ENCODE measurements around the gene PKD2L2.

PKD2L2 gene

GRCh38 chr5:137876101-137876500 is 13.2 kb upstream of the PKD2L2 start:
- TF ChIP-seq CTCF (IDR thresholded peaks at IDR 0.05; ENCODE audit: unreplicated experiment in 3 of 3): no peak
- no peaks in the 10 kb centered on the region for H3K9me3 Mint-ChIP-seq
- H3K36me3 Mint-ChIP-seq (ENCODE audit: low read depth): no peaks in the 10 kb centered on the region
- H3K4me3 Mint-ChIP-seq: no peak overlapping the region
- no peak overlapping the region for H3K27ac Mint-ChIP-seq
- peaks cover 12% of the 10 kb centered on the region for H3K4me1 Mint-ChIP-seq
- peaks cover 4% of the 10 kb centered on the region for H3K27me3 Mint-ChIP-seq (ENCODE audit: low read depth)

GRCh38 chr5:137880313-137880712 is 8.9 kb upstream of the PKD2L2 start:
- peaks cover 4% of the 10 kb centered on the region for H3K4me1 Mint-ChIP-seq
- no peak overlapping the region for H3K27ac Mint-ChIP-seq
- no peak overlapping the region for H3K4me3 Mint-ChIP-seq
- H3K9me3 Mint-ChIP-seq: no peaks in the 10 kb centered on the region
- no peak for TF ChIP-seq CTCF (IDR thresholded peaks at IDR 0.05; ENCODE audit: unreplicated experiment in 3 of 3)
- H3K27me3 Mint-ChIP-seq (ENCODE audit: low read depth): peaks cover 4% of the 10 kb centered on the region
- H3K36me3 Mint-ChIP-seq (ENCODE audit: low read depth): no peaks in the 10 kb centered on the region

GRCh38 chr5:137887831-137888230 is 1.4 kb upstream of the PKD2L2 start:
- H3K27me3 Mint-ChIP-seq (ENCODE audit: low read depth): no peaks in the 10 kb centered on the region
- H3K4me1 Mint-ChIP-seq: peaks cover 6% of the 10 kb centered on the region
- H3K36me3 Mint-ChIP-seq (ENCODE audit: low read depth): no peaks in the 10 kb centered on the region
- H3K27ac Mint-ChIP-seq: no peak overlapping the region
- no peak for TF ChIP-seq CTCF (IDR thresholded peaks at IDR 0.05; ENCODE audit: unreplicated experiment in 3 of 3)
- no peak overlapping the region for H3K4me3 Mint-ChIP-seq
- no peaks in the 10 kb centered on the region for H3K9me3 Mint-ChIP-seq

DNA sequence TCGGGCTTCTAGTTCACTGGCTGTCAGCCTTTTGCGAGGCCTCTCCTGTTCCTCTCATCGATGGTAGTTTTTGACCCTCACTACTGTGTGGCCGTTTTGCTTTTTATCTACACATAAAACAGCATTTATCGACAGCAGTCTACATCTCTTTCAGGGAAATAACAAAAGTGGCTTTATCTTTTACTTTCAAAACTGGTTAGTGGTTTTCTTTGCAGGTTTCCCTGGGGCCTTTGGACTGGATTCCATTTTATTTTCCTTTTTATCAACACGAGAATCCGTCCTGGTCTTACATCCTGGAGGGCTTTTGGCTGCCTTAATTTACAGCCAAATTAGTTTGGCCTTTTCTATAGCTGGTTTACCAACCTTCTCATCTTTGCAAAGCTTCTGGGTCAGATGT is 793 bp upstream of the PKD2L2 start:
- no peak for TF ChIP-seq CTCF (IDR thresholded peaks at IDR 0.05; ENCODE audit: unreplicated experiment in 3 of 3)
- H3K4me3 Mint-ChIP-seq: no peak overlapping the region

DNA sequence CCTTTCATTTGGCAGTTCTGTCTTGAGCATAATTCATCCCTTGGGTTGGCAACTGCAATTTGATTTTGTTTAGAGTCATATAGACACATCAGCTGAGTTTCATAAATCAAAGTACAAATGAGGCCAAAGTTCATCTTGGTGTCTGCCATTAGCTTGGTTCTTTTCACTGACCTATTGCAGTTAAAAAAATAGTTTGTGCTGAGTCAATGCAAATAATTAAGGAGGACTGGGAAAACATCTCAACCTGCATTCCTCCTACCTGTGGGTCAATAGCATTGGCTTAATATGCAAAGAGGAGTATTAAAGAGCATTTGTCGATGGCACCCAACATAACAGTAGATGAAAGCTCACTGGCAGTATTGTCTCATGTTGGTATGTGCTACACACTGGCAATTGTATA is 1.6 kb downstream of the PKD2L2 start:
- no peak for TF ChIP-seq CTCF (IDR thresholded peaks at IDR 0.05; ENCODE audit: unreplicated experiment in 3 of 3)
- Mint-ChIP-seq H3K27ac (no peak overlapping the region), H3K27me3 (ENCODE audit: low read depth) (no peaks in the 10 kb centered on the region), H3K4me3 (no peak overlapping the region), H3K4me1 (peaks cover 6% of the 10 kb centered on the region), H3K9me3 (no peaks in the 10 kb centered on the region), H3K36me3 (ENCODE audit: low read depth) (no peaks in the 10 kb centered on the region)

More for the DNA sequence above, 793 bp upstream of the PKD2L2 start:
- Mint-ChIP-seq H3K27ac (peak overlapping the region in 2 of 3 experiments; percentile 43 to 49), H3K9me3 (no peaks in the 10 kb centered on the region), H3K4me1 (peaks cover 6% of the 10 kb centered on the region), H3K27me3 (ENCODE audit: low read depth) (no peaks in the 10 kb centered on the region), H3K36me3 (ENCODE audit: low read depth) (no peaks in the 10 kb centered on the region)

DNA sequence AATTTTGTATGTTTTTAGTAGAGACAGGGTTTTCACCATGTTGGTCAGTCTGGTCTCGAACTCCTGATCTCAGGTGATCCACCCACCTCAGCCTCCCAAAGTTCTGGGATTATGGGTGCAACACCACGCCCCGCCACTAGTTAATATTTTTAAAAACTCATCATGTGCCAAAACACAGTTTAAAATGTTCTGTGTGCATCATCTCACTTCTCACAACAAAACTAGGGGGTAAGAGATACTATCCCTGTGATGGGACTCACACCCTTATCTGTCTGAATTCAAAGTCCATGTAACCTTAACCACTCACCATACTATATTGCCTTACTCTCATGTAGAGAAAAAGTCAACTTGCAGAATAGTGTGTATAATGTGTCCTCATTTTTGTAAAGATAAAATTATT is 2.6 kb downstream of the PKD2L2 start:
- H3K9me3 Mint-ChIP-seq: no peaks in the 10 kb centered on the region
- H3K4me1 Mint-ChIP-seq: peaks cover 6% of the 10 kb centered on the region
- H3K27me3 Mint-ChIP-seq (ENCODE audit: low read depth): no peaks in the 10 kb centered on the region
- no peaks in the 10 kb centered on the region for H3K36me3 Mint-ChIP-seq (ENCODE audit: low read depth)
- H3K4me3 Mint-ChIP-seq: no peak overlapping the region
- TF ChIP-seq CTCF (IDR thresholded peaks at IDR 0.05; ENCODE audit: unreplicated experiment in 3 of 3): peak in 1 of 3 experiments; percentile 12
- no peak overlapping the region for H3K27ac Mint-ChIP-seq

Data from nephron (organoid).